GM23338 (cell line): ENCODE measurements around the gene PRSS27. TPM values are rescaled to one million over a fixed set of nuclear protein-coding genes. Genes with fewer than 3 reads are reported as not detected.

Experiments
- ATAC-seq: fragments of 200-7000 bp; cut with Tn5 transposase; 3 replicates; pipeline ENCODE4 v1.9.1; 2020
- DNase-seq: peaks from one replicate; pipeline ENCODE4 v3.0.0-alpha.2; 2015; ENCODE audit warnings: low spot score
- H2AFZ ChIP-seq: fragments of 200-600 bp; sonication (generic); 2 replicates; pipeline ENCODE4 v1.8.0; 2016; ENCODE audit warnings: antibody characterized with exemption, mild to moderate bottlenecking, moderate library complexity
- H3F3A ChIP-seq: fragments of 200-600 bp; sonication (generic); replicated peaks from 2 replicates; pipeline ENCODE4 v1.8.0; 2017; ENCODE audit warnings: antibody characterized with exemption, mixed run types, low read depth
- H3K27ac ChIP-seq: fragments of 200-600 bp; sonication (generic); 2 replicates; pipeline ENCODE4 v1.6.1; 2016; ENCODE audit warnings: low read depth
- H3K27me3 ChIP-seq: fragments of 200-600 bp; sonication (generic); 2 replicates; pipeline ENCODE4 v1.8.0; 2016; ENCODE audit warnings: mild to moderate bottlenecking, mixed run types, moderate library complexity; ENCODE audit not compliant: insufficient read depth
- H3K36me3 ChIP-seq: fragments of 200-600 bp; sonication (generic); 2 replicates; pipeline ENCODE4 v1.8.0; 2016; ENCODE audit warnings: mild to moderate bottlenecking; ENCODE audit not compliant: insufficient read depth
- H3K4me1 ChIP-seq: fragments of 200-600 bp; sonication (generic); 2 replicates; pipeline ENCODE4 v1.8.0; 2016; ENCODE audit warnings: mild to moderate bottlenecking, moderate library complexity; ENCODE audit not compliant: insufficient read depth
- H3K4me2 ChIP-seq: fragments of 200-600 bp; sonication (generic); 2 replicates; pipeline ENCODE4 v1.7.1; 2017; ENCODE audit warnings: mixed run types
- H3K4me3 ChIP-seq: fragments of 200-600 bp; sonication (generic); 2 replicates; pipeline ENCODE4 v1.6.1; 2016; ENCODE audit warnings: mixed run types
- H3K79me2 ChIP-seq: fragments of 200-600 bp; sonication (generic); replicated peaks from 2 replicates; pipeline ENCODE4 v1.8.0; 2017; ENCODE audit warnings: mild to moderate bottlenecking; ENCODE audit not compliant: insufficient read depth
- H3K9me2 ChIP-seq: fragments of 200-600 bp; sonication (generic); 2 replicates; pipeline ENCODE4 v1.8.0; 2017; ENCODE audit not compliant: insufficient read depth
- H4K20me1 ChIP-seq: fragments of 200-600 bp; sonication (generic); replicated peaks from 2 replicates; pipeline ENCODE4 v1.8.0; 2017; ENCODE audit warnings: mild to moderate bottlenecking; ENCODE audit not compliant: insufficient read depth
- H3K27ac Mint-ChIP-seq: 2 replicates; pipeline ENCODE4 v1.8.0; 2020; ENCODE audit warnings: inconsistent platforms, mild to moderate bottlenecking, moderate library complexity, mixed read lengths
- H3K27me3 Mint-ChIP-seq: 3 replicates; pipeline ENCODE4 v1.8.0; 2022; ENCODE audit warnings: low read depth, mild to moderate bottlenecking, moderate library complexity, mixed read lengths, inconsistent platforms; ENCODE audit not compliant: insufficient read depth, poor library complexity
- H3K36me3 Mint-ChIP-seq: 3 replicates; pipeline ENCODE4 v1.8.0; 2021; ENCODE audit warnings: low read depth, mild to moderate bottlenecking, inconsistent platforms, moderate library complexity, mixed read lengths
- H3K4me1 Mint-ChIP-seq: 3 replicates; pipeline ENCODE4 v1.8.0; 2020; ENCODE audit warnings: mild to moderate bottlenecking, inconsistent platforms, mixed read lengths
- H3K4me3 Mint-ChIP-seq: 3 replicates; pipeline ENCODE4 v1.8.0; 2021; ENCODE audit warnings: moderate library complexity, mild to moderate bottlenecking, inconsistent platforms, mixed read lengths
- H3K9me3 Mint-ChIP-seq: 3 replicates; pipeline ENCODE4 v1.8.0; 2020; ENCODE audit warnings: moderate library complexity, mild to moderate bottlenecking, inconsistent platforms, mixed read lengths
- JUNB ChIP-seq: IDR thresholded peaks from one replicate; pipeline ENCODE4 v1.6.1; 2016; ENCODE audit warnings: antibody characterized with exemption; ENCODE audit not compliant: unreplicated experiment
- ZNF462 ChIP-seq: fragments of 250-450 bp; sonication (Bioruptor Pico); IDR thresholded peaks from 2 replicates; pipeline ENCODE4 v1.5.0; 2020; ENCODE audit warnings: mild to moderate bottlenecking, moderate library complexity
- polyA plus RNA-seq: library from polyadenylated mRNA; unstranded; fragments of >200 nt; fragmentation: Nextera tagmentation; extraction: Ambion mirVana; gene quantifications from 2 replicates; pipeline ENCODE4 v1.2.1, GENCODE V29; 2016
- total RNA-seq: library from RNA; depleted of rRNA; stranded (reverse); fragments of >200 nt; shearing (Covaris generic); gene quantifications from 2 replicates; pipeline ENCODE4 v1.2.3, GENCODE V29; 2014
- TF ChIP-seq, protein P1 (sequence below), 2 experiments: fragments of 200-600 bp in 1 of 2; sonication (generic) in 1 of 2; conservative IDR thresholded peaks; 2 replicates each; pipeline versions ENCODE4 v1.5.1 to v1.6.1; 2016 to 2017; ENCODE audit warnings: antibody characterized with exemption in 2 of 2, low read depth in 2 of 2, mild to moderate bottlenecking in 2 of 2, moderate library complexity in 1 of 2

PRSS27 gene
- total and polyA plus RNA-seq, 2 experiments from 2014 or later: 0.73 to 1.6 TPM

- TF ChIP-seq ZNF462 (CRISPR knock-in tag): no peak
Measured at GRCh38 chr16:2716948-2717347, 3.1 kb downstream of the PRSS27 start (continued).

- H3K4me3 Mint-ChIP-seq: peak overlapping the region; percentile 41; the same call in 1 of the 3 replicates
- peak overlapping the region; percentile 68 for H3K4me2 ChIP-seq
- no peak; the same call in 2 of the 3 replicates for ATAC-seq
- no peak for TF ChIP-seq JUNB
- TF ChIP-seq ZNF462 (CRISPR knock-in tag): no peak
- TF ChIP-seq, protein P1, sequence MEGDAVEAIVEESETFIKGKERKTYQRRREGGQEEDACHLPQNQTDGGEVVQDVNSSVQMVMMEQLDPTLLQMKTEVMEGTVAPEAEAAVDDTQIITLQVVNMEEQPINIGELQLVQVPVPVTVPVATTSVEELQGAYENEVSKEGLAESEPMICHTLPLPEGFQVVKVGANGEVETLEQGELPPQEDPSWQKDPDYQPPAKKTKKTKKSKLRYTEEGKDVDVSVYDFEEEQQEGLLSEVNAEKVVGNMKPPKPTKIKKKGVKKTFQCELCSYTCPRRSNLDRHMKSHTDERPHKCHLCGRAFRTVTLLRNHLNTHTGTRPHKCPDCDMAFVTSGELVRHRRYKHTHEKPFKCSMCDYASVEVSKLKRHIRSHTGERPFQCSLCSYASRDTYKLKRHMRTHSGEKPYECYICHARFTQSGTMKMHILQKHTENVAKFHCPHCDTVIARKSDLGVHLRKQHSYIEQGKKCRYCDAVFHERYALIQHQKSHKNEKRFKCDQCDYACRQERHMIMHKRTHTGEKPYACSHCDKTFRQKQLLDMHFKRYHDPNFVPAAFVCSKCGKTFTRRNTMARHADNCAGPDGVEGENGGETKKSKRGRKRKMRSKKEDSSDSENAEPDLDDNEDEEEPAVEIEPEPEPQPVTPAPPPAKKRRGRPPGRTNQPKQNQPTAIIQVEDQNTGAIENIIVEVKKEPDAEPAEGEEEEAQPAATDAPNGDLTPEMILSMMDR (conservative IDR thresholded peaks at IDR 0.05; ENCODE audit: low read depth in 2 of 2): no peak
Measured at GRCh38 chr16:2715966-2716885, 3.8 kb downstream of the PRSS27 start.

More at GRCh38 chr16:2715966-2716885, 3.8 kb downstream of the PRSS27 start:
- no peak overlapping the region for H3K27ac ChIP-seq
- H4K20me1 ChIP-seq: no peaks in the 10 kb centered on the region
- H3K4me1 ChIP-seq: no peaks in the 10 kb centered on the region
- H3F3A ChIP-seq: 0 out of 2 replicates have a peak, but pooled peaks cover 7% of the 10 kb centered on the region
- no peak for DNase-seq
- Mint-ChIP-seq H3K27me3 (peaks cover 20% of the 10 kb centered on the region), H3K36me3 (no peaks in the 10 kb centered on the region; the same call in 2 of the 3 replicates), H3K27ac (no peak overlapping the region), H3K4me1 (peaks cover 7% of the 10 kb centered on the region; the same call in 2 of the 3 replicates), H3K9me3 (no peaks in the 10 kb centered on the region)
- H3K27me3 ChIP-seq: no peaks in the 10 kb centered on the region
- no peaks in the 10 kb centered on the region for H3K79me2 ChIP-seq
- H2AFZ ChIP-seq: no peak overlapping the region
- H3K36me3 ChIP-seq: no peaks in the 10 kb centered on the region
- peak overlapping the region; percentile 43; the same call in 1 of the 2 replicates for H3K4me3 ChIP-seq
- H3K9me2 ChIP-seq: no peaks in the 10 kb centered on the region
